Endothelial cell of umbilical vein (primary cell): ENCODE measurements around the gene ANKDD1B.

Experiments
- CTCF ChIP-seq, 2 donors: IDR thresholded peaks; 1 replicate in 1 of 2; 2 replicates in 1 of 2; pipeline ENCODE4 v1.5.1; 2011; ENCODE audit warnings: low read length in 2 of 2, mild to moderate bottlenecking in 2 of 2, moderate library complexity in 2 of 2, control low read depth in 1 of 2, inconsistent platforms in 1 of 2, low read depth in 1 of 2; ENCODE audit not compliant: insufficient read depth in 1 of 2; ENCODE audit errors: extremely low read depth in 1 of 2
- EZH2 ChIP-seq: IDR thresholded peaks from 2 replicates; pipeline ENCODE4 v1.6.1; 2012; ENCODE audit warnings: borderline replicate concordance, low read depth, mild to moderate bottlenecking, moderate library complexity, low read length, inconsistent platforms; ENCODE audit not compliant: severe bottlenecking
- FOS ChIP-seq: IDR thresholded peaks from 2 replicates; pipeline ENCODE4 v1.6.1; 2011; ENCODE audit warnings: mild to moderate bottlenecking, low read length, moderate library complexity, borderline replicate concordance; ENCODE audit not compliant: insufficient read depth
- GATA2 ChIP-seq: IDR thresholded peaks from 2 replicates; pipeline ENCODE4 v1.7.0; 2011; ENCODE audit warnings: low read depth, mild to moderate bottlenecking, moderate library complexity, mixed read lengths, low read length; ENCODE audit not compliant: insufficient read length, insufficient read depth
- JUN ChIP-seq: IDR thresholded peaks from 2 replicates; pipeline ENCODE4 v1.6.1; 2011; ENCODE audit warnings: borderline replicate concordance, low read depth; ENCODE audit not compliant: insufficient read length, insufficient read depth
- MAX ChIP-seq: IDR thresholded peaks from 2 replicates; pipeline ENCODE4 v1.6.1; 2011; ENCODE audit not compliant: insufficient read depth, insufficient read length
- POLR2A ChIP-seq: IDR thresholded peaks from 2 replicates; pipeline ENCODE4 v1.6.1; 2012; ENCODE audit warnings: low read depth, mild to moderate bottlenecking, control low read depth, low read length
- POLR2AphosphoS5 ChIP-seq: IDR thresholded peaks from 2 replicates; pipeline ENCODE4 v1.6.1; 2012; ENCODE audit warnings: low read depth, mild to moderate bottlenecking, control low read depth, low read length, moderate library complexity; ENCODE audit not compliant: insufficient read depth

GRCh38 chr5:75623846-75624245, 12.6 kb downstream of the ANKDD1B start:
- TF ChIP-seq CTCF (IDR thresholded peaks at IDR 0.05; ENCODE audit: extremely low read depth in 1 of 2, insufficient read depth in 1 of 2, low read depth in 1 of 2, low read length in 2 of 2) (no peak), POLR2A (no peak), EZH2 (no peak), POLR2AphosphoS5 (no peak), JUN (no peak), MAX (no peak), FOS (no peak), GATA2 (no peak)
